ENCODE results near the gene SS18L1.

GRCh38 chr20:62224113-62224855, 80.7 kb downstream of the SS18L1 start:
- TF ChIP-seq CTCF (conservative IDR thresholded peaks at IDR 0.05; ENCODE audit: low read length) (no peak), EZH2phosphoT487 (IDR thresholded peaks at IDR 0.05; ENCODE audit: borderline replicate concordance, low read depth, low read length) (no peak)

All from OCI-LY7 (cell line).